HG02763 (cell line): Measurements from ENCODE around the gene C4orf36.

Experiments
- ATAC-seq: cut with Tn5 transposase; IDR thresholded peaks from one replicate; pipeline ENCODE4 v1.9.1; 2021; ENCODE audit warnings: mild to moderate bottlenecking, moderate library complexity; ENCODE audit not compliant: unreplicated experiment

C4orf36 gene

DNA sequence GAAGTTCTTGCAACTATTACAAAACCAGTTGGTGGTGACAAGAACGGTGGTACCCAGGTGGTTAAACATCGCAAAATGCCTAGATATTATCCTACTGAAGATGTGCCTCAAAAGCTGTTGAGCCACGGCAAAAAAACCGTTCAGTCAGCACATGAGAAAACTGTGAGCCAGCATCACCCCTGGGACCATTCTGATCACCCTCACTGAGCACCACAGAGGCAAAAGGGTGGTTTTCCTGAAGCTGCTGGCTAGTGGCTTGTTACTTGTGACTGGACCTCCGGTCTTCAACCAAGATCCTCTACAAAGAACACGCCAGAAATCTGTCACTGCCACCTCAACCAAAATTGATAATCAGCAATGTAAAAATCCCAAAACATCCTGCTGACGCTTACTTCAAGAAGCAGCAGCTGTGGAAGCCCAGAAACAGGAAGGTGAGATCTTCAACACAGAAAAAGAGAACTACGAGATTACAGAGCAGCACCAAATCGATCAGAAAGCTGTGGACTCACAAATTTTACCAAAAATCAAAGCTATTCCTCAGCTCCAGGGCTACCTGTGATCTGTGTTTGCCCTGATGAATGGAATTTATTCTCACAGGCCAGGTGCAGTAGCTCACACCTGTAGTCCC lies 21.7 kb downstream of the C4orf36 start:
- ATAC-seq = no peak

DNA sequence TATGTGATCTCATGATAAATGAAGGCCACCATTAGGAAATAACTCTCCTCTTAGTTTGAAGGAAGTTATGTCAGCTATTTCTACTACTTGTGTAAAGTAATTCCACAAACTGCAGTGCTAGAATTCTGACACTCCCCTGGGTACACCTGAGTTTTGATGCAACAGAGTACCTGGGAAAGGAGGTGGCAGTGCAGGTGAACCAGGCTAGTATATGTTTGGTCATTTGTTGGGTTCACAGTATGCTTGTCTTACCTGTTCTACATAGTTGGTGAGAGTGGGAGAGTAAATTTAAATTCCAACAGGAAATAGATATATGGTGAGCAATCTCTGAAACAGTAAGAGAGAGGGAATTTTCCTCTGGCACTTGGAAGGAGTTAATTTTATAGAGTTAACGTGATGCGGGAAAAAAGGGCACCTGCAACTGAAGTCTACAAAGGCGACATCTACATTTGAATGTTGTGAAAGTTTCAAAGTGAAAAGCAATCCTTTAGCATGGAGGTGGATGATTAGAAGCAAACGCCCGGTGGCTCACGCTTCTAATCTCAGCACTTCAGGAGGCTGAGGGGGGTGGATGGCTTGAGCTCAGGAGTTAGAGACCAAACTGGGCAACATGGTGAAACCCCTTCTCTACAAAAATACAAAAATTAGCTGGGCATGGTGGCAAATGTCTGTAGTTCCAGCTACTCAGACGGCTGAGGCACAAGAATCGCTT lies 34.7 kb downstream of the C4orf36 start:
- ATAC-seq = no peak

GRCh38 chr4:86856896-86857295 lies 35.3 kb downstream of the C4orf36 start:
- ATAC-seq = no peak

DNA sequence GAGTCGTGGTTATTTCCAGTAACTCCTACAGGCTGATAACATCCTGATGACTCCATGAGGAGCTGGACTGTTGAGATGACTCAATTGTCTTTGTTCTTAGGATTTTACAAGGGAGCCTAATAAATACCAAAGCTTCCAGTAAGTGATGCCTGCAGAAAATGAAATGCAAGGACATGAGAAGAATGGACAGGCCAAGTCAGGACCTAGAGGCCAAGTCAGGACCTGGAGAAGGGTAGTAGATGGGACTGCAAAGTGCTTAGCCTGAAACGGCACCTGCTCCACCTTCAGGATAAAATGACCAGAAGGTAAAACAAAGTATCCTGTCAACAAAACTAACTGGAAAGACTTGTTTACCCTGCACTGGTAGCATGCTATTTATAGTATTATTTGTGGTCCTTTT lies 36.6 kb downstream of the C4orf36 start:
- no peak for ATAC-seq

DNA sequence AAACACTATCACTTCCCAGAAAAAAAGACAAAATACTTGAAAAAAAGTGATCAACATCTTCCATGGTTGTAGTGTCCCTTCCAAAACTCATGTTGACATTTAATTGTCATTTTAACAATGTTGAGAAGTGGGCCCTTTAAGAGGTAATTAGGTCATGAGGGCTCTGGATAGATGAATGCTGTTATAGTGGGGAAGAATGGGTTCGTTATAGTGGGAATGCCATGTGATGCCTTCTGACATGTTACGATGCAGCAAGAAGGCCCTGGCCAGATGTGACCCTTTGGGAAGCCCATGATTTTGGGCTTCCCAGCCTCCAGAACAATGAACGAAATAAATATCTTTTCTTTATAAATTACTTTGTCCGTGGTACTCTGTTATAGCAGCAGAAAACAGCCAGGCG lies 39.0 kb downstream of the C4orf36 start:
- ATAC-seq = no peak

GRCh38 chr4:86848732-86849619 lies 43.2 kb downstream of the C4orf36 start, which contains the start of gene SLC10A6:
Gene SLC10A6 (minus strand): TSS chr4:86849384. CDS start chr4:86849115, 269 bp downstream.
- no peak for ATAC-seq

DNA sequence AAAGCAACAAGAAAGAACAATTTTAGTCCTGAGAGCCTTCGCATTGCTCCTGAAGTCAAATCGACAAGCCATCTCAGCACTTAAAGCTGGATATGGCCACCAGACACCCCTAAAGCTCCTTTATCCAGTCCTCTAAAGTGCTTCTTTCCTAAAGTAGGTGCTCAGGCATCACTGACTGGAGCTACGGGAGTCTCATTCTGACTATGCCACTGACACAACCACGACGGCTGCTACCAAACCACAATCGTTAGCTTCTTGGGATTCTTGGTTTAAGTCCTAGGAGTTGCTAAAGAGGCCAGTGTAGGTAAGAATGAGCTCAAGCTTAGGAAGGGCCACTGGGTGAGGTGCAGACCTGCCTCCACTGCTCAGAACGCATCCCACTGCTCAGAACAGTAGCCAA lies 44.1 kb downstream of the C4orf36 start:
- ATAC-seq = no peak

- no peak for ATAC-seq
Measured at GRCh38 chr4:86847571-86847970, 44.7 kb downstream of the C4orf36 start.

- no peak for ATAC-seq
Measured at GRCh38 chr4:86846921-86847320, 45.3 kb downstream of the C4orf36 start.

DNA sequence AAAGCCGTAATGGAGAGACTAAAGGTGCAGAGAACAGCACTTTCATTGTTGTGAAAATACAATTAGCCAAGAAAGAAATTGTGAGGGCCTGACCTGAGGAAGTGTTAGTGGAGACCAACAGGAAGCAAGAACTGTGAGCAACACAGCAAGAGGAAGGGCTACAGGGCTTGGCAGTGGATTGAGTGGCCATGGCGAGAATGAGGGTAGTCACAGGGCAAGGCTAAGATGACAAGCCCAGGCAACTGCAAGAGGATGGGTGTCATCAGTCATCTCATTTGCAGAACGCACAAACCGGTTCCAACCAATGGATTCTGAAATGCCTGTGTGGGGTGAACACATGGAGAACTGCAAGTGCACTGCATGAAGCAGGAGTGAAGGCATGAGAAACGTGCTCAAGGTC lies 46.6 kb downstream of the C4orf36 start:
- ATAC-seq = no peak

- no peak for ATAC-seq
Measured at GRCh38 chr4:86841309-86841708, 50.9 kb downstream of the C4orf36 start.

DNA sequence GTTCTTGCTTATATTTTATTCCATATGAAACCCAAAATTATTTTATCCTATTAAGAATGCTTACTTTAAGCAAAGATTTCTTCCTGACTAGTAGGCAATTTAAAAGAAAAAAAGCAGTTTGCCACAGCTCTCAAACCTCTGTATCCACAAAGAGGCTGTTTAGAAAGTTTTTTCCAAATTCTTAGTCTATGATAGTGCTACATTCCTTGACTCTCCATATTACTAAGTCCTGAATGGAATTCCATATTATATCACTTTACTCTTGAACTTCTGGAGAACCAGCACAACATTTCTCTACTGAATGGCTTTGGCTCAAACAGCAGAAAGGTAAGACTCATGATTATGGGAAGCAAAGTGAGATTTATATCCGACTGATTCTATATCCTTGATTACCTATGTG lies 51.4 kb downstream of the C4orf36 start:
- no peak for ATAC-seq

GRCh38 chr4:86837691-86838503 lies 54.3 kb downstream of the C4orf36 start:
- ATAC-seq = no peak

DNA sequence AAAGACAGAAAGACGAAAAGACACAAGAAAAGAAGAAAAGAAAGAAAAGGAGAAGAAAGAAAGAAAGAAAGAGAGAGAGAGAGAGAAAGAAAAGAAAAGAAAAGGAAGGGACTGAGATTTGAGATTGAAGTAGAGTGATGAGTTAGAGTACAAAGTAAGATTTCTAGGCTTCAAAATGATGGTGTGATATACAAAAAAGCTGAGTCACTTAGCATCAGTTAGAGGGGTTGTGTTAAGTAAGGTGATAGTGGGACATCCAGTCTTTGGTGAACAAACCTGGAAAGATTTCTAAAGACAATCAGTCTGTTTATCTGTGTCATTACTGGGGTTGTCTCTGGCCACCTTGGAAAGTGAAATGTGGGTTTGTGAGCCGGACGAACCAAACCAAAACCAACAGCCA lies 56.5 kb downstream of the C4orf36 start:
- no peak for ATAC-seq

DNA sequence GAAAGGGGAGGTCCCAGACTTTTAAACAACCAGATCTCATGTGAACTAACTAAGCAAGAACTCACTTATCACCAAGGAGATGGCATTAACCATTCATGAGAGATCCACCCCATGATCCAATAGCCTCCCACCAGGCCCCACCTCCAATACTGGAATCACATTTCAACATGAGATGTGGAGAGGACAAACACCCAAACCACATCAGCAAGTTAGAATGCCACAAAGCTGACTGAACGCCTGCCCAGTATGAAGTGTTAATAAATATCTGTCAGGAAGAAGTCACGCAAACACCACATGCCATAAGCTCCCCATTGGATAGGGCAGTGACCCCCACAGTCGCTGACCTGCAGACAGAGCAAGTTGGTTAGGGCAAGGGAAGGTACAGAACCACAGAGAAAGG lies 57.3 kb downstream of the C4orf36 start:
- no peak for ATAC-seq

DNA sequence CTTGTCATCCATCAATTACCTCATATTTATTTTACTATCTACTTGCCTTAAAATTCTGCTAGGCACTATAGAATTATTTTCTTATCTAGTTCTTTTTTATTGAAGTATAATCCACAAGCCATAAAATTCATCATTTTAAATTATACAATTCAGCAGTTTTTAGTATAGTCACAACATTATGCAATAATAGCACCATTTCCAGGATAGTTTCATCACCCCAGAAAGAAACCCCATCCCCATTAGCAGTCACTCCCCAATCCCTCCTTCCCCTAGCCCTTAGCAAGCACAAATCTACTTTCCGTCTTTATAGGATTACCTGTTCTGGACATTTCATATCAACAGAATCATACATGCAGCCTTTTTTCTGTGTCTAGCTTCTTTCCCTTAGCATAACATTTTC lies 58.6 kb downstream of the C4orf36 start:
- no peak for ATAC-seq

GRCh38 chr4:86831262-86832130 lies 60.7 kb downstream of the C4orf36 start:
- ATAC-seq = no peak
